OCI-M2 (cell line): Measurements from ENCODE around the gene THRB.

Source experiments
- DNase-seq: peaks from one replicate; lab custom pipeline; 2025; ENCODE audit not compliant: unreplicated experiment; lab: John Stamatoyannopoulos, UW

THRB gene

DNA sequence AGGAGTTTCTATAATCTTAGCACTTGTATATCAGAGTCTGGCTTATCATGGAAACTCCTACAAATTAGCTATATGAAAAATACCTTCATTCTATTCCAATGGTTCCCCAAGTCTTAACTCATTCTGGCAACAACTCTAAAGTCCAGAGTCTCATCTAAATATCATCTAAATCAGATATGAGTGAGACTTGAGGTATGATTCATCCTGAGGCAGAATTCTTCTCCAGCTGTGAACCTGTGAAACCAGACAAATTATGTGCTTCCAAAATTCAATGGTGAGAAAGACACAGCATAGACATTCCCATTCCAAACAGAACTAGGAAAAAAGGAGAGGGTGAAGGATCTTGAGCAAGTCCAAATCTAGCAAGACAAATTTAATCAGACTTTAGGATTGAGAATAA, 138.8 kb downstream of the THRB start:
- no peak for DNase-seq

DNA sequence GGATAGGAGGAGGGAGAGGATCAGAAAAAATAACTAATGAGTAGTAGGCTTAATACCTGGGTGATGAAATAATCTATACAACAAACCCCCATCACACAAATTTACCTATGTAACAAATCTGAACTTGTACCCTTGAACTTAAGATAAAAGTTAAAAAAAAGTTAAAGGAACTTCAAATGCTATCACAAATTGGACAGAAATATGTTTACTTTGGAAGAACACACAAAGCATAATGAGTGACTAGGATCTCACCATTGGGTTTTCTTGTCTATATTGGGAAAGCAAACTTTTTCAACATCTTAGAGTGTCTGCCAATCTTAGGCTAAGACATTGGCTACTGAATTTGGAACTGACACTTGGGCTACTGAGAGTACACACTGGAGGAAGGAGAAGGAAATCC, 140.4 kb downstream of the THRB start:
- no peak for DNase-seq

DNA sequence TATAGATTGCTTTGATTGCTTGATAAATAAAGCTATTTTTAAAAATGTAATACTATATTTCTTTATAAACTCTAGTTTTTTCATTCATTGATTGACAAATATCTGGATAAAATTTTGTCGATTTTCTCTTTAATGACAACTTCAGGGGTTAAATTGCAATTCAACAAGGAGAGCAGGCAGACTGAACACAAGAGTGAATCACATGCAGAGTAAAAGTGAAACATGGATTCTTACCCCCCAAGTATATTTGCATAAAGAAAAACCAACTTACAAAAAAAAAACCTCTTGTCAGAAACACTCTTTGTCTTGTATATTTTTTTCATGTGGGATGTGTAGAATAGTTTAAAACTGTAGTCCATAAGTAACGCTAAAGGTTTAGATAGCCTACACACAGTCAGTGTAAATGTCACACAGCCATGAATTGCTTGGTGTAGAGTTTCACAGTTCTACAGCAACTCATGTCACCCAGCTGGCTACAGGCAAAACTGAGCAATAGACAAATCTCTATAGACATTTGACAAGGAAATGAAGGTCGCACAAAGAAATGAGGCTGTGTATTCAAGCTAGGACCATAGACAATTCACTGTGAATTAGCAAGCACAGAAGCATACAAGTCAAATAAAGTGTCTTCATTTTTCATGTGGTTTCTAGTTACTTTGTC, 141.6 kb downstream of the THRB start:
- no peak for DNase-seq

DNA sequence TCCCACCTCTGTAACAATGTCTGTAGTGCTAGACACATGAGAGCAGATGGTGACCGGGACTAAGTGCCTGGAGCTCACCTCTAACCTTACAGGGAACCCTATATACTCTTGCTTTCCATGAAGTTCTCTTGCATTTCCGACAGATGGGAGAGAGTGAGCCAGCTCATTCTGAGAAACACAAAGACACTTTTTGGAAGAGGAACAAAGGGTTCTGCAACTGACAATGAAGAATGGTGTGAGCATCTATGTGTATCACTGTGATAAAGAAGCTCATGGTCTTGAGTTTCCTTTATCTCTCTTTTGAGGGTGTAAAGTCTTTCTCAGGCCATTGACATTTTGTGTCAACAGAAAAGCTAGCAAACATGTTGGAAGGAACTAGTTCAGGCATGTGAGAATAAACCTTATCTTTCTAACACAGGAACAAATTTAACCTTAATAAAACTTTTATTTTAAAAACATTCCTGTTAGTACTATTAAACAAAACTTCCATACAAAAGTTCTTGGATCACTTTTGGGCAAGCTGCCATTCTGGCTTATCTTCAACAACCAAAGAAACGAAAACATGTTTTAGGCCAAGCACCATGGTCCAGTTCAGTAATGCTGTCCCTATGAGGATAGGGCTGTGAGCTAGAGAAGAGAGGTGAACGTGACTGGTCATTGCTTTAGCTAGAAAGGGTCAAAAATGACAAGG, 142.7 kb downstream of the THRB start:
- DNase-seq: no peak

GRCh38 chr3:24349367-24350019, 145.2 kb downstream of the THRB start:
- no peak for DNase-seq

DNA sequence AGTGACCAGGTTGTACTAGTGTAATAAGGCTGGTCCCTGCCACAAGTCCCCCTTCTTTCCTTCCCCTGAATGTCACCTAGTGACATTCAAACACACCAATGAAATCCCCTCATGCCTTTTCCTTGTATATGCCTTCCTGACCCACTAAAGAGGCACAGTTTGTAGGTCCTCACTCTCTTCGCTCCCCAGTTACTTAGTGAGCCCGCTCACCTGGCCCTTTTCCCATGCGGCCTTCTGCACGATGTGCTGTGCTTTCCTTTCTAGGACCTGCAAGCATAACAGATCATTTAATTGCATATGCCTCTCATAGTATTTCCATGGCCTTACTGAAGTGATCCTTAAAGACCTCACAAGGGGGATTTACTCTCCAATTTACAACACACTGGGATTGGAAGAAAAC, 146.3 kb downstream of the THRB start:
- no peak for DNase-seq

- no peak for DNase-seq
Measured at GRCh38 chr3:24344784-24345439, 149.7 kb downstream of the THRB start.

DNA sequence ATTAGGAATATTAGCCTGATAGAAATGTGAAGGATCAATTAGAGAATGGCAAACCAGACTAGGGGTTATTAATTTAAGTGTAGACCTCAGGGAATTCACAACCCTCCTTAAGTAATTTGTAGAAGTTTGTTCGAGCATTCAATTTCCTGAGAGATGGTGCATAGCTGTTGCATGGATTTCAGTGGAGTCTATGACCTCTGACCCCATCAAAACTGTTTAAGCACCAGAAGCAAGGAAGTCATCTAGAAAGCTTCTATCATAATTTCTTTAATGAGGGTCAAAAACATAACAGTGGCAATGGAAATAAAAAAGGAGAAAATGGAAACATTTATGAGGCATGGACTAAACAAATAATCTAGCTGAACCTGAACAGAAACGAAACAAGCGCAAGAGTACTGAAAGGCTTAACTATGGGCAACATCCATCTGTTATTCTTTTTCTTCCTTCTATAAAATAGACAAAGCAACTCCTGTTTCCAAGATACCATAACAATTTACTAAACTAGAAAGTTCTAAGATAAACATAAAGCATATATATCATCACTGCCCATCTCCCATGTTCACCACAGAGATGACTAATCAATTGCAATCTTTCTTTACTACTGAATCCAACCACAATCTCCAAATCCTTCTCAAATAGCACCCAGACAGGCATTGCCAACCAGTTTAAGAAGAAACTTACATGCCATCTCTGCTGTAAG, 151.4 kb downstream of the THRB start:
- no peak for DNase-seq

DNA sequence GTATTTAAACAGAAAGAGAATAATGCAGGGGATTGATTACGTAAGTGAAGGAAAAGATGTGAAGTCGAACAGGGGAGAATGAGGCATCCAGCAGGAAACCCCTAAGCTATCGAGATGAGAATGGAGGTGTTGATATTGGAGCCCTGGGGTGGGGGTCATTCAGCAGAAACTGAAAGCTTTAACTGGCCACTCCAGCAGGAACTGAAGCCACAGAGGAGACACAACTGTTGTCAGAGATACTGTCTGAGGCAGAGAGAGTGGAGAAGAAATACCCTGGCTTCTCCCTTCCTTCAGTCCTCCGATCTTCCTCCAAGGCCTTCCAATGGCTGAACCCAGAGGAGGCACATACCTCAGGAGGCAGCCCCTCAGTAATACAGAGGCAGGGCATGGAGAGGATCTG, 152.4 kb downstream of the THRB start:
- DNase-seq: no peak

- no peak for DNase-seq
Measured at GRCh38 chr3:24341668-24342067, 153.0 kb downstream of the THRB start.

GRCh38 chr3:24340966-24341365, 153.7 kb downstream of the THRB start:
- DNase-seq: no peak

DNA sequence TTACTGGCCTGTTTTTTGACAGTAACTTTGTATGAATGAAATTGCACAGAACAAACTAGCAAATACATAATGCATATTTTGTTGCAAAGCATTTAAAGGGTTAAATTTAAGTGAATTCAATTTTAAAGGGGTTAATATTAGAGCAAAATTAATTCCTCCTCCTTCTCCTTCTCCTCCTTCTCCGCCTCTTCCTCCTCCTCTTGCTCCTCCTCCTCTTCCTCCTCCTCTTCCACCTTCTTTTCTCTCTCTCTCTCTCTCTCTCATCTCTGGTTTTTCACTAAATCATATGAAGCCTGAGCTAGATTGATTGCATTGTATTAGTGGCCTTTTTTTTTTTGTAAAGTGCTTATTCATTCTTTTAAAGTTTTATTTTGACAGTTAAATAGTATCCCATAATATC, 154.5 kb downstream of the THRB start:
- DNase-seq: no peak

DNA sequence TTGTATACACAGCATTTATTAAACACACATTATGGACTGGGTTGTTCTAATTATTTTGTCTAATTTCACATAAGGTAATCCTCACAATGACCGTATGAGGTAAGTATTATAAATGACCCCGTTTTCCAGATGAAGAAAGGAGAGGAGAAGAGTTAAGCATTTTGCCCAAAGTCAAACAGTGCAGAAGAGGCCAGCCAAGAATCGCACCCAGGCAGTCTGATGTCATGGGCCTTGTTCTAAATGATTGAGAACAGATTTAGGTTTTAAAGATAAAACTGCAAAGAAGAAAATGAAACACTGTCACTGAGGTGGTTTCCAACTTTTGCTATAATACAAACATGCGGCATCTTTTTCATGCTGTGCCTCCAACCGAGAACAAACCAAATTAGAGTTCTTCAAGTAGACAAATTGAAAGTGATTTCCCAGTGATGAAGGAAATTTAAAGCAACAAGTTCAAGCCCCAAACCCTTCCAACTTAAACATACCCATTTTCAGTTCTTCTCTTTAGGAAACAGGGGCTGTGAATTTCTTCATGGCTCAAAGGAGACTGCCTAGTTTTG, 155.3 kb downstream of the THRB start:
- no peak for DNase-seq

DNA sequence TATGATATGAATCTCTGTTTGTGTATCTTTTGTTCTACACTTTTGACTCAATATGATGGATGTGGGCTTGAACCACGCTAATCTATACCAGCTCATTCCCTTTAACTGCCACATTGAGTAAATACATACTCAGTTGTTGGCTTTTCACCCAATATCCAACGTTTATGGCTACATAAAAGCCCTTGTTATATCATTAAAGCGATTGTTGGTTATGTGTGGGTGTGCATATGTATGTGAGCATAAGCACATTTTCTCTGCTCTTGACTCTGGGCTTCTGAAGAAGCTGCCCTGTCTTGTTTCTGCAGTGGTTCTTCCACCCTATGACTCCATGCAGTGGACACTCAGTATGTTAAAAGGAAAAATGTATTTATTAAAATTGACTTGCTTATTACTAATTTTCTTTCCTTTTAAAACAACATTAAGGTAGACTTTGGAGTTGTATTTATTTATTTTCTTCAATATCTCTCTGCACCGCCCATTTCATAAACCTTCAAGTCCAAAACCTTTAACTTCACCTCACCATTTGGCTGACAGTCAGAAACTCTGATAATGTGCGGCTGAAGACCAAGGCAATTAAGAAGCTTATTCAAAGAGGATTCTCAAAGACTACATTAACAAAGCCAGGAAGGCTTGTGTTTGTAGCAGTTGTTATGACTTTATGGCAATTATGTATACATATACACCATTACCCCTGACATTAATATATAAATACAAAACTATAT, 156.1 kb downstream of the THRB start:
- no peak for DNase-seq

GRCh38 chr3:24336101-24336500, 158.5 kb downstream of the THRB start:
- DNase-seq: no peak

GRCh38 chr3:24332092-24332491, 162.6 kb downstream of the THRB start:
- DNase-seq: no peak

GRCh38 chr3:24323272-24323671, 171.4 kb downstream of the THRB start:
- DNase-seq: no peak

GRCh38 chr3:24320601-24321000, 174.0 kb downstream of the THRB start:
- DNase-seq: no peak

DNA sequence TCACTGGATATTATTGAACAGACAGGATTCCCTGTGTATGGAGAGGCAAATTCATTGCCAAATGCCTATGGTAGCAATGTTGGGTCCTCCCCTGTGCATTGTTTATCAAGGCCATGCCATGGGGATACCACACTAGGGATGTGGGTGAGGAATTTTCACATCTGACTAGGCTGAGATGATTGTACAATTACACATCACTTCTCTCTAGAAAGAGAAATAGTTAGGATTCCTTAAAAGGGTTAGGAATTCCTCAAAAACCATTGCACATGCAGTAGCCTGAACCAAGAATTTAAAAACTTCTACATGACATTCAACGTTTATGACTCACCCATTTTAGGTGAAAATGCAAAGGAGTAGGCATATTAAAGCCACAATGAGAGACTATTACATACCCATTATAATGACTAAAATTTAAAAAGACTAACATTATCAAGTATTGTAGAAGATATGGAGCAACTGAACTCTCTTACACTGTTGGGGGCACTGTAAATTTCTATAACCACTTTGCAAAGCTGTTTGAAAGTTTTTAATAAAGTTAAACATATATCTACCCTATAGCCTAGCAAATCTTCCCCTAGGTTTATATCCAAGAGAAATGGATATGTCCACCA, 175.9 kb downstream of the THRB start:
- no peak for DNase-seq

GRCh38 chr3:24316887-24317383, 177.7 kb downstream of the THRB start:
- DNase-seq: no peak
